ENCODE results near the gene RET.

The RET gene

DNA sequence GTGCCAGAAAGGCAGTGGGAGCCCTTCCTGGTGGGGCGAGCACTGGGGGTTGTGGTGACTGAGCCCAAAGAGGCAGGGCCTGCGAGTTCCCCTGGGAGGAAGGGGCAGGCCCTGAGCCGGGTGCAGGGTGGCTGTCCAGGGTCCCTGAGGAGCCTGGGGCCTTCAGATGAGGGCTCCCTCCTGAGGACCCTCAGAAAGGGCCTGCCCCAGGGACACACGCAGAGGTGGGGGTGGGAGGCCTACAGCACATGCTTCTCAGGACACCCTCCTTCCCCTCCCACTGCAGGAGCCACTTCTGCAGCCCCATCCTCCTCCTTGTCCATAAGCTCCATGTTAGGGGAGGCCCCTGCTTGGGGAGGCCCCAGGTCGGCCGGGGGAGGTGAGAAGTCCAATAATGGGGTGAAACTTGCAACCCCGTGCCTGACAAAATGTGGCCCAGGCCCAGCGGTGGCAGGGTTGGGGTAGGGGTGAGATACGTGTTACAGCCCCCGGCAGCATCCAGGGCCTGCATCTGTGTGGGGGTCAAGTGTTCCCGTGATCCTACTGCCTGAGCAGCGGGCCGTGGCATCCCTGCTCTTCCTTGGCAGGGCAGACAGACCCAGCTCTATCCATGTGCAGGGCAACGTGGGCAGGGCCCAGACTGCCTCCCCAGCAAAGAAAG lies 31.8 kb upstream of the RET start:
- H3K4me3 ChIP-seq (ENCODE audit: low read depth, low read length): no peak overlapping the region
- TF ChIP-seq, protein P1, sequence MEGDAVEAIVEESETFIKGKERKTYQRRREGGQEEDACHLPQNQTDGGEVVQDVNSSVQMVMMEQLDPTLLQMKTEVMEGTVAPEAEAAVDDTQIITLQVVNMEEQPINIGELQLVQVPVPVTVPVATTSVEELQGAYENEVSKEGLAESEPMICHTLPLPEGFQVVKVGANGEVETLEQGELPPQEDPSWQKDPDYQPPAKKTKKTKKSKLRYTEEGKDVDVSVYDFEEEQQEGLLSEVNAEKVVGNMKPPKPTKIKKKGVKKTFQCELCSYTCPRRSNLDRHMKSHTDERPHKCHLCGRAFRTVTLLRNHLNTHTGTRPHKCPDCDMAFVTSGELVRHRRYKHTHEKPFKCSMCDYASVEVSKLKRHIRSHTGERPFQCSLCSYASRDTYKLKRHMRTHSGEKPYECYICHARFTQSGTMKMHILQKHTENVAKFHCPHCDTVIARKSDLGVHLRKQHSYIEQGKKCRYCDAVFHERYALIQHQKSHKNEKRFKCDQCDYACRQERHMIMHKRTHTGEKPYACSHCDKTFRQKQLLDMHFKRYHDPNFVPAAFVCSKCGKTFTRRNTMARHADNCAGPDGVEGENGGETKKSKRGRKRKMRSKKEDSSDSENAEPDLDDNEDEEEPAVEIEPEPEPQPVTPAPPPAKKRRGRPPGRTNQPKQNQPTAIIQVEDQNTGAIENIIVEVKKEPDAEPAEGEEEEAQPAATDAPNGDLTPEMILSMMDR (IDR thresholded peaks at IDR 0.05; ENCODE audit: borderline replicate concordance, insufficient read depth, low read depth, low read length): no peak

DNA sequence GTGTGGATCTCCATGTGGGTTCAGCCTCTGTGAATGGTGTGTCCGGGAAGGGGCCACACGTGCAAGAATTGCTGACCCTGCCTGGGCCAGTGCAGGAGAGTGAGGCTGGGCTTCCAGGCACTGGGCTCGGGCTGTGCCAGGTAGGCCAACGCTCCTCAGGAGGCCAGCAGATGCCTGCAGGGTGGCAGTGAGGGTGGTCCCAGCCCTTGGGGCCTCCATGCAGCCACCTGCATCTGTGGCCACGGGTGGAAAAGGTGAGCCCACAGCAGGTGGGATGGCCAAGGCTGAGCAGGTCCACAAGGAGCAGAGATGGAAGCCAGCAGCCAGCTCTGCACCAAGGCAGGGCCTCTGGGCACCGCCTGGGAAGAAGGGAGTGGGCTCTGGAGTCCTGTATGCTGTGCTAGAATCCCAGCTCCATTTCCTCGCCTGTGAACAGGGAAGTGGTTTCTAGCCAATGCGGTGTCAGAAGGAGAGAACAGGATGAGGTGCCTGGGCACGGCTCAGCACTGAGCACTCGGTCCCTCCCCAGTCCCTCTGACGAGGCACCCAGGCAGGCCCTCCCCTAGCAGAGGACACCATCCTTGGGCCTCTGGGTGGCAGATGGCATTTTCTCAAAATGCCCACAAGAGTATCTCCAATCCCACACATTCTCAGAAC lies 31.1 kb upstream of the RET start:
- TF ChIP-seq, protein P1 (IDR thresholded peaks at IDR 0.05; ENCODE audit: borderline replicate concordance, insufficient read depth, low read depth, low read length): no peak
- H3K4me3 ChIP-seq (ENCODE audit: low read depth, low read length): no peak overlapping the region

DNA sequence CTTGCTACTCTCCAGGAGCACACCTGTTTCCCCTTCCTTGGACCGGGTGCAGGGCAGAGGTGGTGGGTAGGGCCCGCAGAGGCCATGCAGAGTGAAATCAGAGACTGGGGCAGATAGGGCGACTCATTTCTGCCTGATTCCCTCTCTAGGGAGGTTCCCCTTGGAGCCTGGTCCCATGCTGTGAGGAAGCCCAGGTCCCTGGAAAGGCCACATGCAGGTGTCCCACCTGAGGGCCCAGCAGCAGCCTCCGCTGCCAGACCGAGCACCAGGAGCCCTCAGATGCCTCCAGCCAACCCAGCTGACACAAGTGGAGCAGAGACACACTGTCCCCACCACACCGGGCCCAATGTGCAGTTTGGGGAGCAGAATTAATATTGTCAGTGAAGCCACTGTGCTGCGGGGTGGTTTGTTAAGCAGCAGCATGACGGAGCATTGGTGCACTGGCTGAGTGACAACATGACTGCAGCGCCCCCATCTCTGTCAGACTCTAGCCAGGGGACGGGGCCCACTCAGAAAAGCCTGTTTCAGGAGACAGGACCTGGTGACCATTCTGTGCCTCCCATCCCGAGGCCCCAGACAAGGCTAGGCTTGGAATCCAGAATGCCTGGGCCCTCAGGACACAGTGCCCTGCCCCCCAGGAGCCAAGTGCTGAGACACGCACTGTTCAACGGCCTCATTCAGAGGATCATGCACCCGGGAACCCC lies 30.4 kb upstream of the RET start:
- TF ChIP-seq, protein P1 (IDR thresholded peaks at IDR 0.05; ENCODE audit: borderline replicate concordance, insufficient read depth, low read depth, low read length): no peak
- H3K4me3 ChIP-seq (ENCODE audit: low read depth, low read length): no peak overlapping the region

DNA sequence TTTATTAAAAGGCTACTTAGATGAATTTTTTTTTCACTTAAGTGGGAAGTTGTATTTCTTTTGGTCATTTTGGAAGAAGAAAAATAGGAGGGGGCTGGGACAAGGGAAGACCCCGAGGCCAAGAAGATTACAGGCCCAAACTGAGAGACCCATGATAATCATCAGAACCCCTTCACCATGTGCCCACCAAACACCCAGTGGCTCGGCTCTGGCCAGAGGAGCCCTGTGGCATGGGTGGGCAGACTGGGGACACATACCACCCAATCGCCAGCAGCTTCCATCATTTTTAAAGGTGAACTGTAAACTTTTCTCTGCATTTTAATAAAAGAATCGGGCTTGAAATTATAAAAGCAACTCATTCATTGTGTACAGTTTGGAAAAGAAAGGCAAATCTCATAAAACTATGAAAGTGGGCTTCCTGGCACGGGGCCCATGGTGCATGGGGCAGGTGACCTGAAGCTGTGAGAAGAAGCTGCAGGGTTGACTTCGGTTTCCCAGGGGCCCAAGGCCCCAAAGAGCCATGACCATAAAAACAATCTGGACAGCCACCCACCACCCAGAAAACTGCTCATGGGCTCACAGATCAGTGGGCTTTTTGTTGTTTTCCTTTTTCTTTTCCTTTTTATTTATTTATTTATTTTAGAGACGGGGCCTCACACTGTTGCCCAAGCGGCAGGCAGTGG lies 29.4 kb upstream of the RET start:
- TF ChIP-seq, protein P1 (IDR thresholded peaks at IDR 0.05; ENCODE audit: borderline replicate concordance, insufficient read depth, low read depth, low read length): no peak
- no peak overlapping the region for H3K4me3 ChIP-seq (ENCODE audit: low read depth, low read length)

DNA sequence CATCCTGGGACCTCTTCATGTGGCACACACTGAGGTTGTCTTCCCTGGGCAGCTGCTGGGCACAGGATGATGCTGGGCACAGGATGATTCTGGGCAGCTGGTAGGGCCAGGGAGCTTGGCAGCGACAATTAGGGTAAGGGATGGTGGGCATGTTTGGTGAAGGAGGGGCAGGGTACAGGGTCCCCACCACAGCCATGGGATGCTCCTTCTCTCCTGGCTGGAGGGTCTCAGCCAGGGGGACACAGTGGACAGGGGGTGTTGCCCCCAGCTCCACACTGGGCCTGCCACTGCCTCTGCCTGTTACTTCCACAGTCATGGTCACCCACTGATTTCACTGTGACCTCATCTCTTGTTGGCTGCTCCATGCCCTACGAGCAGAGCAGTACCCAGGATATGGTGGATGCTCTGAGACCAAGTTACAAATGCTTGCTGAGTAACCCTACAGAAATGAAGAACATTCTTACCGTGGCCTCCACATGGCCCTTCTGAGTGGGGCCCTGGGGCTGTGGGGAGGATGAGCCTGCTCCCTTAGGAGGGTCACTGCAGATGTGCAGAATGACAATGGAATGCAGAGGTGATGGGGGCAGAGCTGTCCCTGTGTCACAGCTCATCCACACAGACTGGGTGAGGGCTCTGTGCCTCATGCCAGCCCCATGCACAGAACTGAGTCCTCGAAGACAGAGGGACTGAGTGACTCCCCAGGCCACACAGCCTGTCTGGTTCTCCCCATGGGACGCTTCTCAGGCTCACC lies 28.4 kb upstream of the RET start:
- no peak overlapping the region for H3K4me3 ChIP-seq (ENCODE audit: low read depth, low read length)
- TF ChIP-seq, protein P1 (IDR thresholded peaks at IDR 0.05; ENCODE audit: borderline replicate concordance, insufficient read depth, low read depth, low read length): no peak

DNA sequence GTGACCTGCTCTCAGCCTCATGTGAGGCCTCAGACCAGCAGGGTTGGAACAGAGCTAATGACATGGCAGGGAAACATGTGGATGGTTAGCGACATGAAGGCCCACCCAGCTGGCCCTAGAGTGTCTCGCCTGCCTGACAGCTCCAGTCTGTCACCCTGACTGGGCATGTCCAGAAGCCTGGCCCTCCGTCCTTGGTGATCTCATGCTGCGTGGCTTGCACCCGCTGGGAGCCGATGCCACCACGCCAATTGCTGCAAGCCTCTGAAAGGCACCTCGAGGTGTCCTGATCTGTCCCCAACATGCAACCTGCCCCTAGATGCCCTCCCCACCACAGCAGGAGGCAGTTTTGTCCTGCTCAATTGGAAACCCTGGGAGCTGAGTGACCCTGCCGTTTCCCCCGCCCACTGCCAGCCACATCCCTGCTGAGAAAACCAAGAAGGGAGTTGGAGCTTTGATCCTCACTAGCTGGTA lies 27.8 kb upstream of the RET start:
- H3K4me3 ChIP-seq (ENCODE audit: low read depth, low read length): no peak overlapping the region
- TF ChIP-seq, protein P1 (IDR thresholded peaks at IDR 0.05; ENCODE audit: borderline replicate concordance, insufficient read depth, low read depth, low read length): no peak

Data from GM12875 (cell line).